GM23338 (cell line): ENCODE measurements around the gene CYTH1. TPM values are rescaled to one million over a fixed set of nuclear protein-coding genes. Genes with fewer than 3 reads are reported as not detected.

ENCODE experiments used
- ATAC-seq: fragments of 200-7000 bp; cut with Tn5 transposase; 3 replicates; pipeline ENCODE4 v1.9.1; 2020
- DNase-seq: peaks from one replicate; pipeline ENCODE4 v3.0.0-alpha.2; 2015; ENCODE audit warnings: low spot score
- H2AFZ ChIP-seq: fragments of 200-600 bp; sonication (generic); 2 replicates; pipeline ENCODE4 v1.8.0; 2016; ENCODE audit warnings: antibody characterized with exemption, mild to moderate bottlenecking, moderate library complexity
- H3F3A ChIP-seq: fragments of 200-600 bp; sonication (generic); replicated peaks from 2 replicates; pipeline ENCODE4 v1.8.0; 2017; ENCODE audit warnings: antibody characterized with exemption, mixed run types, low read depth
- H3K27ac ChIP-seq: fragments of 200-600 bp; sonication (generic); 2 replicates; pipeline ENCODE4 v1.6.1; 2016; ENCODE audit warnings: low read depth
- H3K27me3 ChIP-seq: fragments of 200-600 bp; sonication (generic); 2 replicates; pipeline ENCODE4 v1.8.0; 2016; ENCODE audit warnings: mild to moderate bottlenecking, mixed run types, moderate library complexity; ENCODE audit not compliant: insufficient read depth
- H3K36me3 ChIP-seq: fragments of 200-600 bp; sonication (generic); 2 replicates; pipeline ENCODE4 v1.8.0; 2016; ENCODE audit warnings: mild to moderate bottlenecking; ENCODE audit not compliant: insufficient read depth
- H3K4me1 ChIP-seq: fragments of 200-600 bp; sonication (generic); 2 replicates; pipeline ENCODE4 v1.8.0; 2016; ENCODE audit warnings: mild to moderate bottlenecking, moderate library complexity; ENCODE audit not compliant: insufficient read depth
- H3K4me2 ChIP-seq: fragments of 200-600 bp; sonication (generic); 2 replicates; pipeline ENCODE4 v1.7.1; 2017; ENCODE audit warnings: mixed run types
- H3K4me3 ChIP-seq: fragments of 200-600 bp; sonication (generic); 2 replicates; pipeline ENCODE4 v1.6.1; 2016; ENCODE audit warnings: mixed run types
- H3K79me2 ChIP-seq: fragments of 200-600 bp; sonication (generic); replicated peaks from 2 replicates; pipeline ENCODE4 v1.8.0; 2017; ENCODE audit warnings: mild to moderate bottlenecking; ENCODE audit not compliant: insufficient read depth
- H3K9me2 ChIP-seq: fragments of 200-600 bp; sonication (generic); 2 replicates; pipeline ENCODE4 v1.8.0; 2017; ENCODE audit not compliant: insufficient read depth
- H4K20me1 ChIP-seq: fragments of 200-600 bp; sonication (generic); replicated peaks from 2 replicates; pipeline ENCODE4 v1.8.0; 2017; ENCODE audit warnings: mild to moderate bottlenecking; ENCODE audit not compliant: insufficient read depth
- H3K27ac Mint-ChIP-seq: 2 replicates; pipeline ENCODE4 v1.8.0; 2020; ENCODE audit warnings: inconsistent platforms, mild to moderate bottlenecking, moderate library complexity, mixed read lengths
- H3K27me3 Mint-ChIP-seq: 3 replicates; pipeline ENCODE4 v1.8.0; 2022; ENCODE audit warnings: low read depth, mild to moderate bottlenecking, moderate library complexity, mixed read lengths, inconsistent platforms; ENCODE audit not compliant: insufficient read depth, poor library complexity
- H3K36me3 Mint-ChIP-seq: 3 replicates; pipeline ENCODE4 v1.8.0; 2021; ENCODE audit warnings: low read depth, mild to moderate bottlenecking, inconsistent platforms, moderate library complexity, mixed read lengths
- H3K4me1 Mint-ChIP-seq: 3 replicates; pipeline ENCODE4 v1.8.0; 2020; ENCODE audit warnings: mild to moderate bottlenecking, inconsistent platforms, mixed read lengths
- H3K4me3 Mint-ChIP-seq: 3 replicates; pipeline ENCODE4 v1.8.0; 2021; ENCODE audit warnings: moderate library complexity, mild to moderate bottlenecking, inconsistent platforms, mixed read lengths
- H3K9me3 Mint-ChIP-seq: 3 replicates; pipeline ENCODE4 v1.8.0; 2020; ENCODE audit warnings: moderate library complexity, mild to moderate bottlenecking, inconsistent platforms, mixed read lengths
- CREB1 ChIP-seq: fragments of 250-450 bp; sonication (Bioruptor Pico); IDR thresholded peaks from 2 replicates; pipeline ENCODE4 v1.5.0; 2020; ENCODE audit warnings: low read depth, mild to moderate bottlenecking, moderate library complexity
- EZH2phosphoT487 ChIP-seq: fragments of 200-600 bp; sonication (generic); IDR thresholded peaks from one replicate; pipeline ENCODE4 v1.8.1; 2018; ENCODE audit warnings: antibody characterized with exemption; ENCODE audit not compliant: unreplicated experiment
- POLR2AphosphoS5 ChIP-seq: IDR thresholded peaks from 2 replicates; pipeline ENCODE4 v1.6.1; 2016; ENCODE audit warnings: antibody characterized with exemption, low read depth
- REST ChIP-seq: IDR thresholded peaks from one replicate; pipeline ENCODE4 v1.6.1; 2018; ENCODE audit warnings: antibody characterized with exemption; ENCODE audit not compliant: unreplicated experiment
- STAT1 ChIP-seq: IDR thresholded peaks from one replicate; pipeline ENCODE4 v1.6.1; 2016; ENCODE audit warnings: antibody characterized with exemption; ENCODE audit not compliant: unreplicated experiment
- ZNF114 ChIP-seq: fragments of 250-450 bp; sonication (Bioruptor Pico); IDR thresholded peaks from 2 replicates; pipeline ENCODE4 v1.5.0; 2020; ENCODE audit warnings: mild to moderate bottlenecking, moderate library complexity
- ZNF331 ChIP-seq: fragments of 250-450 bp; sonication (Bioruptor Pico); IDR thresholded peaks from 2 replicates; pipeline ENCODE4 v1.5.0; 2020; ENCODE audit warnings: low read depth, mild to moderate bottlenecking, moderate library complexity
- polyA plus RNA-seq: library from polyadenylated mRNA; unstranded; fragments of >200 nt; fragmentation: Nextera tagmentation; extraction: Ambion mirVana; gene quantifications from 2 replicates; pipeline ENCODE4 v1.2.1, GENCODE V29; 2016
- total RNA-seq: library from RNA; depleted of rRNA; stranded (reverse); fragments of >200 nt; shearing (Covaris generic); gene quantifications from 2 replicates; pipeline ENCODE4 v1.2.3, GENCODE V29; 2014
- TF ChIP-seq, protein P1 (sequence below), 2 experiments: fragments of 200-600 bp in 1 of 2; sonication (generic) in 1 of 2; conservative IDR thresholded peaks; 2 replicates each; pipeline versions ENCODE4 v1.5.1 to v1.6.1; 2016 to 2017; ENCODE audit warnings: antibody characterized with exemption in 2 of 2, low read depth in 2 of 2, mild to moderate bottlenecking in 2 of 2, moderate library complexity in 1 of 2
- TF ChIP-seq, protein P2 (sequence below): IDR thresholded peaks from 2 replicates; pipeline ENCODE4 v1.6.1; 2016; ENCODE audit warnings: antibody characterized with exemption

Gene CYTH1
- total and polyA plus RNA-seq, 2 experiments from 2014 or later: 13.8 to 14.5 TPM

DNA sequence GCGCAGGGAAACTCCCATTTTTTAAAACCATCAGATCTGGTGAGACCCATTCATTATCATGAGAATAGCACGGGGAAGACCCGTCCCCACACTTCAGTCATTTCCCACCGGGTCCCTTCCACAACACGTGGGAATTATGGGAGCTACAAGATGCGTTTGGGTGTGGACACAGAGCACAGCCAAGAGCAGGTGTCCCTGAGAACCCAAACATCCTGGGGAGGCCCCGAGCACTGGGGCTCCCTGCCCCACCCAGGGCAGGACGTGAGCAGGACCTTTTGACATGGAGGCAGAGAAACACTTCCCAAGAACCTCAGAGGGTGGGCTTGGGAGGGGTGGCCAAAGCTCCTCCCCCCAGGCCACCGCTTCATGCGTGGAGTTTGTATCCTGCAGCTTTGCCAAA is 115.0 kb downstream of the CYTH1 start:
- Histone ChIP-seq H3K4me1 (no peaks in the 10 kb centered on the region), H3K27me3 (no peaks in the 10 kb centered on the region), H3F3A (no peaks in the 10 kb centered on the region), H2AFZ (no peak overlapping the region), H3K4me2 (no peak overlapping the region), H3K4me3 (no peak overlapping the region), H3K27ac (no peak overlapping the region), H3K79me2 (no peaks in the 10 kb centered on the region), H3K9me2 (no peaks in the 10 kb centered on the region), H3K36me3 (no peaks in the 10 kb centered on the region), H4K20me1 (no peaks in the 10 kb centered on the region)
- H3K9me3 Mint-ChIP-seq: peaks cover 3% of the 10 kb centered on the region; the same call in 2 of the 3 replicates
- no peak for ATAC-seq
- no peak for DNase-seq
- H3K4me3 Mint-ChIP-seq: no peak overlapping the region
- peaks cover 6% of the 10 kb centered on the region for H3K27me3 Mint-ChIP-seq
- H3K4me1 Mint-ChIP-seq: peaks cover 10% of the 10 kb centered on the region
- peaks cover 11% of the 10 kb centered on the region for H3K36me3 Mint-ChIP-seq
- no peak overlapping the region for H3K27ac Mint-ChIP-seq
- TF ChIP-seq, protein P1, sequence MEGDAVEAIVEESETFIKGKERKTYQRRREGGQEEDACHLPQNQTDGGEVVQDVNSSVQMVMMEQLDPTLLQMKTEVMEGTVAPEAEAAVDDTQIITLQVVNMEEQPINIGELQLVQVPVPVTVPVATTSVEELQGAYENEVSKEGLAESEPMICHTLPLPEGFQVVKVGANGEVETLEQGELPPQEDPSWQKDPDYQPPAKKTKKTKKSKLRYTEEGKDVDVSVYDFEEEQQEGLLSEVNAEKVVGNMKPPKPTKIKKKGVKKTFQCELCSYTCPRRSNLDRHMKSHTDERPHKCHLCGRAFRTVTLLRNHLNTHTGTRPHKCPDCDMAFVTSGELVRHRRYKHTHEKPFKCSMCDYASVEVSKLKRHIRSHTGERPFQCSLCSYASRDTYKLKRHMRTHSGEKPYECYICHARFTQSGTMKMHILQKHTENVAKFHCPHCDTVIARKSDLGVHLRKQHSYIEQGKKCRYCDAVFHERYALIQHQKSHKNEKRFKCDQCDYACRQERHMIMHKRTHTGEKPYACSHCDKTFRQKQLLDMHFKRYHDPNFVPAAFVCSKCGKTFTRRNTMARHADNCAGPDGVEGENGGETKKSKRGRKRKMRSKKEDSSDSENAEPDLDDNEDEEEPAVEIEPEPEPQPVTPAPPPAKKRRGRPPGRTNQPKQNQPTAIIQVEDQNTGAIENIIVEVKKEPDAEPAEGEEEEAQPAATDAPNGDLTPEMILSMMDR (conservative IDR thresholded peaks at IDR 0.05; ENCODE audit: low read depth in 2 of 2): no peak
- TF ChIP-seq POLR2AphosphoS5 (no peak), ZNF114 (CRISPR knock-in tag) (no peak)

DNA sequence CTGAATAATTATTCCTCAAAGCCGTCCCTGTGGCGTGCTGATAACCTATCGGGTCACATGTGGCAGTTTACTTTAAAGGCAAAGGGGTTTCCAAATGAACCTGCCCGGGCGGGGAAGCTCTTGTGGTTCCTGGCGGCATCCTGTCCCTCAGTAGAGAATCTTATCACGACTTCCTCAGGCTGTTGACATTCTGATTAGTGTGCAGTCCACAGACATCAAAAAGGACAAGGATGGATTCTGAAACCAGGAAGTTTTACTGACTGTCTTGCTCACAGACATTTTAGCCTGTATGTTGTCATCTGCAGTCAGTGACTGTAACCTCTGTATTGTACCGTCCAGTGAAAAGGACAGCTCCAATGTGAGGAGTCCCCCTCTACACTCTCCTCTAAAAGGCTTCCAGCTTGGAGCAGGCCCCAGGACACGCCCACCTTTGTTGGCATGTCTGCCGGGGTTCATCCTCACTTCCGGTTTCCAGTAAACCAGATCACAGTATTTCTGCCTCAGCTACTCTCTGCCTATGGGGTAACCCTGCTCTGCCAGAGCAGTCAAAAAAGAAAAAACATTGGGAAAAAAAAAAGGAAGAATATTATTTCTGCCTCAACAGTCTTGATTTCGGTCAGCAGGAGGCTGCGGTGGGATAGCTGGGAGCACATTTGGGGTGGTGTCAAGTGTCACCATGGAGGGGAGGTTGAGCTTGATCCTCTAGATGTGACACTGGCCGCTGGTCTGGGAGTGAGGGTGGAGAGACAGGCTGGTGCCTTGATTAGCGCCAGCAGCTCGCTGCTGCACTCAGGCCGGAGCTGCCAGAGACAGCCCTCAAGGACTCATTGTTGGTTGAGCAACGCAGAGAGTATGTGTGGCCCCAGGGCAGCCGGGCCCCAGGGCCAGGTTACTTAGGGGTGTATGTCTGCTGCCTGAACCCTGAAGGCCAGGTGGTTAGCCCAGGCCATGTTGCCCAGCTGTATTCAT is 115.8 kb downstream of the CYTH1 start:
- Mint-ChIP-seq H3K36me3 (peaks cover 8% of the 10 kb centered on the region), H3K27me3 (peaks cover 6% of the 10 kb centered on the region), H3K27ac (no peak overlapping the region), H3K9me3 (peaks cover 3% of the 10 kb centered on the region; the same call in 2 of the 3 replicates), H3K4me1 (peaks cover 10% of the 10 kb centered on the region), H3K4me3 (no peak overlapping the region)
- H3K36me3 ChIP-seq: no peaks in the 10 kb centered on the region
- H3K27me3 ChIP-seq: no peaks in the 10 kb centered on the region
- no peaks in the 10 kb centered on the region for H4K20me1 ChIP-seq
- no peaks in the 10 kb centered on the region for H3F3A ChIP-seq
- ATAC-seq: no peak
- H3K9me2 ChIP-seq: no peaks in the 10 kb centered on the region
- no peaks in the 10 kb centered on the region for H3K4me1 ChIP-seq
- H2AFZ ChIP-seq: no peak overlapping the region
- H3K4me2 ChIP-seq: no peak overlapping the region
- H3K27ac ChIP-seq: no peak overlapping the region
- no peak overlapping the region for H3K4me3 ChIP-seq
- H3K79me2 ChIP-seq: no peaks in the 10 kb centered on the region
- DNase-seq: no peak
- TF ChIP-seq STAT1 (no peak), ZNF331 (CRISPR knock-in tag) (no peak), REST (no peak), ZNF114 (CRISPR knock-in tag) (no peak), POLR2AphosphoS5 (no peak), CREB1 (no peak), EZH2phosphoT487 (no peak)
- TF ChIP-seq, protein P1 (conservative IDR thresholded peaks at IDR 0.05; ENCODE audit: low read depth in 2 of 2): no peak
- TF ChIP-seq, protein P2, sequence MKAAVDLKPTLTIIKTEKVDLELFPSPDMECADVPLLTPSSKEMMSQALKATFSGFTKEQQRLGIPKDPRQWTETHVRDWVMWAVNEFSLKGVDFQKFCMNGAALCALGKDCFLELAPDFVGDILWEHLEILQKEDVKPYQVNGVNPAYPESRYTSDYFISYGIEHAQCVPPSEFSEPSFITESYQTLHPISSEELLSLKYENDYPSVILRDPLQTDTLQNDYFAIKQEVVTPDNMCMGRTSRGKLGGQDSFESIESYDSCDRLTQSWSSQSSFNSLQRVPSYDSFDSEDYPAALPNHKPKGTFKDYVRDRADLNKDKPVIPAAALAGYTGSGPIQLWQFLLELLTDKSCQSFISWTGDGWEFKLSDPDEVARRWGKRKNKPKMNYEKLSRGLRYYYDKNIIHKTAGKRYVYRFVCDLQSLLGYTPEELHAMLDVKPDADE: no peak
